Endodermal cell (in vitro differentiated cells): ENCODE data around the gene LRRC27. TPM values are rescaled to one million over a fixed set of nuclear protein-coding genes. Genes with fewer than 3 reads are reported as not detected.
A peak's percentile ranks its signal among the peaks of the same experiment; 100 is the strongest.

Experiments used
- DNase-seq: peaks from one replicate; pipeline ENCODE4 v3.0.0-alpha.2; 2017
- H3K27ac ChIP-seq: 2 replicates; pipeline ENCODE4 v1.5.1; 2013; ENCODE audit warnings: mild to moderate bottlenecking, low read depth, low read length, moderate library complexity
- H3K27me3 ChIP-seq: 2 replicates; pipeline ENCODE4 v1.6.1; 2013; ENCODE audit warnings: mild to moderate bottlenecking, low read length, moderate library complexity; ENCODE audit not compliant: insufficient read depth, control insufficient read depth, poor library complexity, severe bottlenecking
- H3K36me3 ChIP-seq: 2 replicates; pipeline ENCODE4 v1.7.0; 2013; ENCODE audit warnings: mild to moderate bottlenecking, low read length, moderate library complexity; ENCODE audit not compliant: control insufficient read depth, insufficient read depth
- H3K4me1 ChIP-seq: one replicate; pipeline ENCODE4 v1.7.0; 2013; ENCODE audit warnings: low read length; ENCODE audit not compliant: control insufficient read depth, insufficient read depth
- H3K4me3 ChIP-seq: 2 replicates; pipeline ENCODE4 v1.5.1; 2013; ENCODE audit warnings: mild to moderate bottlenecking, low read length, moderate library complexity
- H3K9ac ChIP-seq: 2 replicates; pipeline ENCODE4 v1.6.1; 2013; ENCODE audit warnings: mild to moderate bottlenecking, low read length, moderate library complexity; ENCODE audit not compliant: poor library complexity, severe bottlenecking; ENCODE audit errors: extremely low read depth
- H3K9me3 ChIP-seq: 2 replicates; pipeline ENCODE4 v1.6.1; 2013; ENCODE audit warnings: mild to moderate bottlenecking, low read length, moderate library complexity; ENCODE audit not compliant: control insufficient read depth
- H3K27ac Mint-ChIP-seq: 2 replicates; pipeline ENCODE4 v1.8.0; 2020; ENCODE audit warnings: mixed read lengths
- H3K27me3 Mint-ChIP-seq: 2 replicates; pipeline ENCODE4 v1.8.0; 2021; ENCODE audit warnings: mild to moderate bottlenecking, mixed read lengths; ENCODE audit not compliant: insufficient read depth
- H3K36me3 Mint-ChIP-seq: 2 replicates; pipeline ENCODE4 v1.8.0; 2020; ENCODE audit warnings: low read depth, mixed read lengths
- H3K4me1 Mint-ChIP-seq: 2 replicates; pipeline ENCODE4 v1.8.0; 2020; ENCODE audit warnings: mixed read lengths
- H3K4me3 Mint-ChIP-seq: 2 replicates; pipeline ENCODE4 v1.8.0; 2020; ENCODE audit warnings: mild to moderate bottlenecking, moderate library complexity, mixed read lengths
- H3K9me3 Mint-ChIP-seq: 2 replicates; pipeline ENCODE4 v1.8.0; 2020; ENCODE audit warnings: mild to moderate bottlenecking, mixed read lengths
- CTCF ChIP-seq: fragments of 200-600 bp; sonication (generic); conservative IDR thresholded peaks from 2 replicates; pipeline ENCODE4 v1.5.0; 2021; ENCODE audit warnings: antibody characterized with exemption, mild to moderate bottlenecking
- WGBS, 2 experiments: methylation state at CpG; one replicate each; pipeline versions ENCODE4 v1.1.5 to v1.1.7; 2013; ENCODE audit warnings: missing lambda C conversion rate in 2 of 2, mixed read lengths in 1 of 2; ENCODE audit not compliant: insufficient coverage in 1 of 2, insufficient read length in 1 of 2; 5-methylcytosine and 5-hydroxymethylcytosine counted together
- total RNA-seq, 2 donors: library from RNA; stranded (reverse); fragmentation: NEBNext Ultra II Directional in 1 of 2; extraction: Animal tissue kit (Norgen Biotek cat#: 25700) in 1 of 2; gene quantifications; 2 replicates in 1 of 2; 3 replicates in 1 of 2; pipeline ENCODE4 v1.2.1, GENCODE V29; 2021

Gene LRRC27
- total RNA-seq, 2 donors from 2014 or later = 10.3 to 14.6 TPM

GRCh38 chr10:132407243-132407746 lies 75.3 kb downstream of the LRRC27 start:
- TF ChIP-seq CTCF = no peak
- 90 to 96% methylated on average over 2 to 12 of the region's 12 CpGs for WGBS, 2 experiments
- Histone ChIP-seq H3K9ac (no peak overlapping the region), H3K27ac (no peak overlapping the region), H3K36me3 (no peaks in the 10 kb centered on the region), H3K9me3 (no peaks in the 10 kb centered on the region), H3K4me1 (no peaks in the 10 kb centered on the region), H3K4me3 (no peak overlapping the region), H3K27me3 (no peaks in the 10 kb centered on the region)
- Mint-ChIP-seq H3K9me3 (no peaks in the 10 kb centered on the region), H3K4me1 (peaks cover 21% of the 10 kb centered on the region), H3K36me3 (peaks cover 7% of the 10 kb centered on the region), H3K4me3 (peak overlapping the region; percentile 40), H3K27ac (peak overlapping the region; percentile 97), H3K27me3 (no peaks in the 10 kb centered on the region)
- DNase-seq = no peak

GRCh38 chr10:132407846-132408278 lies 75.9 kb downstream of the LRRC27 start:
- H3K4me1 ChIP-seq = no peaks in the 10 kb centered on the region
- no peaks in the 10 kb centered on the region for H3K9me3 Mint-ChIP-seq
- no peak overlapping the region for H3K27ac ChIP-seq
- no peak for TF ChIP-seq CTCF
- peaks cover 7% of the 10 kb centered on the region for H3K36me3 Mint-ChIP-seq
- no peak overlapping the region for H3K9ac ChIP-seq
- WGBS, 2 experiments = 77 to 83% methylated on average over 10 to 17 of the region's 17 CpGs
- H3K36me3 ChIP-seq = no peaks in the 10 kb centered on the region
- H3K9me3 ChIP-seq = no peaks in the 10 kb centered on the region
- H3K27ac Mint-ChIP-seq = peak overlapping the region; percentile 97
- DNase-seq = peak; percentile 94
- no peaks in the 10 kb centered on the region for H3K27me3 ChIP-seq
- H3K4me3 ChIP-seq = no peak overlapping the region
- H3K27me3 Mint-ChIP-seq = no peaks in the 10 kb centered on the region
- peak overlapping the region; percentile 40 for H3K4me3 Mint-ChIP-seq
- H3K4me1 Mint-ChIP-seq = peaks cover 25% of the 10 kb centered on the region

GRCh38 chr10:132408367-132408781 lies 76.4 kb downstream of the LRRC27 start:
- Mint-ChIP-seq H3K9me3 (no peaks in the 10 kb centered on the region), H3K27ac (peak overlapping the region; percentile 97), H3K36me3 (peaks cover 7% of the 10 kb centered on the region), H3K4me1 (peaks cover 25% of the 10 kb centered on the region), H3K4me3 (peak overlapping the region; percentile 40), H3K27me3 (no peaks in the 10 kb centered on the region)
- 87 to 88% methylated on average over 7 to 20 of the region's 20 CpGs for WGBS, 2 experiments
- no peaks in the 10 kb centered on the region for H3K4me1 ChIP-seq
- peak; percentile 78 for DNase-seq
- H3K4me3 ChIP-seq = no peak overlapping the region
- no peaks in the 10 kb centered on the region for H3K27me3 ChIP-seq
- no peaks in the 10 kb centered on the region for H3K36me3 ChIP-seq
- TF ChIP-seq CTCF = no peak
- H3K9me3 ChIP-seq = no peaks in the 10 kb centered on the region
- no peak overlapping the region for H3K27ac ChIP-seq
- no peak overlapping the region for H3K9ac ChIP-seq
